A673 (cell line): ENCODE measurements around the gene ACOXL.

Source experiments
- EZH2 ChIP-seq: fragments of 200-600 bp; sonication (generic); IDR thresholded peaks from 2 replicates; pipeline ENCODE4 v1.6.1; 2017; ENCODE audit warnings: borderline replicate concordance, low read depth, mild to moderate bottlenecking, mixed read lengths, antibody characterized with exemption, low read length; ENCODE audit not compliant: poor library complexity, severe bottlenecking
- TF ChIP-seq, protein P1 (sequence below): fragments of 300-800, 200-600 bp; sonication (generic); conservative IDR thresholded peaks from 2 replicates; pipeline ENCODE4 v1.5.1; 2017; ENCODE audit warnings: low read depth, mild to moderate bottlenecking, antibody characterized with exemption, low read length, moderate library complexity, mixed read lengths

DNA sequence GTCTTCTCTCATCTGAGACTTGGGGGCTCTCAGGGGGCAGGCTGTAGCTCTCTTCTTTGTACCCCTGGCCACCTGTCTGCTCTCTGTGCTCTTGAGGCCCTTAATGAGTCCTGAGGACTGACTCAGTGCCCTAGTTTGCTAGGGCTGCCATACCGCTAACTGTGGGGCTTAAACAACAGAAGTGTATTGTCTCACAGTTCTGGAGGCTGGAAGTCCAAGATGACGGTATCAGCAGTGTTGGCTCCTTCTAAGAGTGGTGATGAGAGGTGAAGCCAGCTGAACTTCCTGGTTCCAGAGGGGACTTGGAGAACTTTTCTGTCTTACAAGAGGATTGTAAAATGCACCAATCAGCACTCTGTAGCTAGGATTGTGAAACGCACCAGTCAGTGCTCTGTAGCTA is 67.0 kb downstream of the ACOXL start:
- TF ChIP-seq, protein P1, sequence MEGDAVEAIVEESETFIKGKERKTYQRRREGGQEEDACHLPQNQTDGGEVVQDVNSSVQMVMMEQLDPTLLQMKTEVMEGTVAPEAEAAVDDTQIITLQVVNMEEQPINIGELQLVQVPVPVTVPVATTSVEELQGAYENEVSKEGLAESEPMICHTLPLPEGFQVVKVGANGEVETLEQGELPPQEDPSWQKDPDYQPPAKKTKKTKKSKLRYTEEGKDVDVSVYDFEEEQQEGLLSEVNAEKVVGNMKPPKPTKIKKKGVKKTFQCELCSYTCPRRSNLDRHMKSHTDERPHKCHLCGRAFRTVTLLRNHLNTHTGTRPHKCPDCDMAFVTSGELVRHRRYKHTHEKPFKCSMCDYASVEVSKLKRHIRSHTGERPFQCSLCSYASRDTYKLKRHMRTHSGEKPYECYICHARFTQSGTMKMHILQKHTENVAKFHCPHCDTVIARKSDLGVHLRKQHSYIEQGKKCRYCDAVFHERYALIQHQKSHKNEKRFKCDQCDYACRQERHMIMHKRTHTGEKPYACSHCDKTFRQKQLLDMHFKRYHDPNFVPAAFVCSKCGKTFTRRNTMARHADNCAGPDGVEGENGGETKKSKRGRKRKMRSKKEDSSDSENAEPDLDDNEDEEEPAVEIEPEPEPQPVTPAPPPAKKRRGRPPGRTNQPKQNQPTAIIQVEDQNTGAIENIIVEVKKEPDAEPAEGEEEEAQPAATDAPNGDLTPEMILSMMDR = no peak
- TF ChIP-seq EZH2 = no peak
